ENCODE results near the gene ZNF367. TPM values are rescaled to one million over a fixed set of nuclear protein-coding genes. Genes with fewer than 3 reads are reported as not detected.
A peak's percentile ranks its signal among the peaks of the same experiment; 100 is the strongest.
"Not testable (repeated sequence)": the region's sequence is repeated elsewhere in the genome, so short reads cannot be mapped to it uniquely, and the experiment has no call there.

The ZNF367 gene
- polyA plus RNA-seq, 3 donors = 7.6 to 9.2 (median 8.6) TPM

GRCh38 chr9:96367943-96368342, 50.2 kb downstream of the ZNF367 start:
- DNase-seq = no peak

GRCh38 chr9:96363175-96363967, 54.8 kb downstream of the ZNF367 start:
- no peak for DNase-seq

- DNase-seq = not testable (repeated sequence)
Measured at GRCh38 chr9:96362119-96362518, 56.1 kb downstream of the ZNF367 start.

GRCh38 chr9:96361668-96362067, 56.5 kb downstream of the ZNF367 start:
- no peak for DNase-seq

GRCh38 chr9:96360976-96361375, 57.2 kb downstream of the ZNF367 start:
- no peak for DNase-seq

- not testable (repeated sequence) for DNase-seq
Measured at GRCh38 chr9:96360523-96360922, 57.6 kb downstream of the ZNF367 start.

- no peak for DNase-seq
Measured at GRCh38 chr9:96350866-96351265, 67.3 kb downstream of the ZNF367 start.

GRCh38 chr9:96348261-96348660, 69.9 kb downstream of the ZNF367 start:
- DNase-seq = no peak

- no peak for DNase-seq
Measured at GRCh38 chr9:96345551-96345950, 72.6 kb downstream of the ZNF367 start.

- no peak for DNase-seq
Measured at GRCh38 chr9:96344458-96345180, 73.6 kb downstream of the ZNF367 start.

GRCh38 chr9:96343515-96344360, 74.4 kb downstream of the ZNF367 start:
- DNase-seq = no peak

- peak; percentile 42 for DNase-seq
Measured at GRCh38 chr9:96342571-96343245, 75.5 kb downstream of the ZNF367 start.

GRCh38 chr9:96340707-96341106, 77.5 kb downstream of the ZNF367 start:
- DNase-seq = no peak

- DNase-seq = no peak
Measured at GRCh38 chr9:96338299-96338698, 79.9 kb downstream of the ZNF367 start.

Other genes with a start within 250 kb of the ZNF367 start
- 1 to 10 TPM in 1 of 3 donors, under 1 TPM in 2; 0.31 to 1.5 (median 0.70) TPM for gene HSD17B3, start 116.2 kb downstream of the ZNF367 start, polyA plus RNA-seq (ENCODE audit: insufficient read length in 3 of 3)
- gene SLC35D2, start 34.7 kb downstream of the ZNF367 start, polyA plus RNA-seq (ENCODE audit: insufficient read length in 3 of 3) = 10 to 100 TPM; 34.3 to 42.8 (median 37.2) TPM
- 10 to 100 TPM; 20.2 to 22.2 (median 20.2) TPM for gene HABP4, start 31.8 kb upstream of the ZNF367 start, polyA plus RNA-seq (ENCODE audit: insufficient read length in 3 of 3)
- 10 to 100 TPM; 22.7 to 28.7 (median 27.9) TPM for gene CDC14B, start 201.5 kb upstream of the ZNF367 start, polyA plus RNA-seq (ENCODE audit: insufficient read length in 3 of 3)
- 1 to 10 TPM; 4.2 to 5.8 (median 4.7) TPM for gene PRXL2C, start 236.9 kb upstream of the ZNF367 start, polyA plus RNA-seq (ENCODE audit: insufficient read length in 3 of 3)